Neural progenitor cell (in vitro differentiated cells): ENCODE measurements around the gene RTEL1. TPM values are rescaled to one million over a fixed set of nuclear protein-coding genes. Genes with fewer than 3 reads are reported as not detected.

Source experiments
- DNase-seq: peaks from one replicate; pipeline ENCODE4 v3.0.0-alpha.2; 2016; ENCODE audit warnings: low spot score
- H2AFZ ChIP-seq: fragments of 200-600 bp; sonication (generic); replicated peaks from 2 replicates; pipeline ENCODE4 v1.6.1; 2016; ENCODE audit warnings: antibody characterized with exemption
- H3F3A ChIP-seq: fragments of 200-600 bp; sonication (generic); 2 replicates; pipeline ENCODE4 v1.6.1; 2016; ENCODE audit warnings: antibody characterized with exemption, low read depth
- H3K27ac ChIP-seq: fragments of 200-600 bp; sonication (generic); 2 replicates; pipeline ENCODE4 v1.5.1; 2016; ENCODE audit warnings: mild to moderate bottlenecking
- H3K27me3 ChIP-seq: fragments of 200-600 bp; sonication (generic); 2 replicates; pipeline ENCODE4 v1.6.1; 2016; ENCODE audit warnings: mild to moderate bottlenecking, moderate library complexity
- H3K36me3 ChIP-seq: fragments of 200-600 bp; sonication (generic); 2 replicates; pipeline ENCODE4 v1.5.1; 2016
- H3K4me1 ChIP-seq: fragments of 200-600 bp; sonication (generic); 2 replicates; pipeline ENCODE4 v1.6.1; 2016; ENCODE audit warnings: mixed run types
- H3K4me2 ChIP-seq: fragments of 200-600 bp; sonication (generic); 2 replicates; pipeline ENCODE4 v1.6.1; 2016
- H3K4me3 ChIP-seq: fragments of 200-600 bp; sonication (generic); 2 replicates; pipeline ENCODE4 v1.5.1; 2016
- H3K79me2 ChIP-seq: fragments of 200-600 bp; sonication (generic); 2 replicates; pipeline ENCODE4 v1.6.1; 2016; ENCODE audit warnings: low read depth
- H3K9ac ChIP-seq: fragments of 200-600 bp; sonication (generic); 2 replicates; pipeline ENCODE4 v1.6.1; 2016
- H3K9me3 ChIP-seq: fragments of 200-600 bp; sonication (generic); 2 replicates; pipeline ENCODE4 v1.5.1; 2016; ENCODE audit warnings: low read depth
- H4K20me1 ChIP-seq: fragments of 200-600 bp; sonication (generic); 2 replicates; pipeline ENCODE4 v1.6.1; 2016; ENCODE audit warnings: low read depth
- H3K27ac Mint-ChIP-seq: 3 replicates; pipeline ENCODE4 v1.8.0; 2021; ENCODE audit warnings: mixed read lengths
- H3K27me3 Mint-ChIP-seq: 2 replicates; pipeline ENCODE4 v1.8.0; 2022; ENCODE audit warnings: low read depth, mild to moderate bottlenecking, inconsistent platforms, moderate library complexity, mixed read lengths; ENCODE audit not compliant: insufficient read depth
- H3K36me3 Mint-ChIP-seq: 3 replicates; pipeline ENCODE4 v1.8.0; 2021; ENCODE audit warnings: mixed read lengths
- H3K4me1 Mint-ChIP-seq: 3 replicates; pipeline ENCODE4 v1.8.0; 2021; ENCODE audit warnings: mixed read lengths
- H3K4me3 Mint-ChIP-seq: 3 replicates; pipeline ENCODE4 v1.8.0; 2021; ENCODE audit warnings: mild to moderate bottlenecking, moderate library complexity, mixed read lengths
- H3K9me3 Mint-ChIP-seq: 3 replicates; pipeline ENCODE4 v1.8.0; 2020; ENCODE audit warnings: mixed read lengths
- CTCF ChIP-seq: fragments of 200-600 bp; sonication (generic); IDR thresholded peaks from 2 replicates; pipeline ENCODE4 v1.5.1; 2017; ENCODE audit warnings: antibody characterized with exemption, mild to moderate bottlenecking
- EZH2 ChIP-seq: fragments of 200-600 bp; sonication (generic); IDR thresholded peaks from 2 replicates; pipeline ENCODE4 v1.6.1; 2017; ENCODE audit warnings: antibody characterized with exemption, mild to moderate bottlenecking, moderate library complexity
- EZH2phosphoT487 ChIP-seq: fragments of 200-600 bp; sonication (generic); IDR thresholded peaks from 2 replicates; pipeline ENCODE4 v1.6.1; 2017; ENCODE audit warnings: antibody characterized with exemption
- total RNA-seq: library from RNA; depleted of rRNA; stranded (reverse); fragments of >200 nt; gene quantifications from 2 replicates; pipeline ENCODE4 v1.2.3, GENCODE V29; 2015; ENCODE audit warnings: low replicate concordance

The RTEL1 gene
- total RNA-seq, 1 donor from 2014 or later: 6.0 TPM

GRCh38 chr20:63679799-63680305, 21.7 kb downstream of the RTEL1 start:
- Mint-ChIP-seq H3K27me3 (peaks cover 5% of the 10 kb centered on the region), H3K27ac (no peak overlapping the region), H3K9me3 (no peaks in the 10 kb centered on the region), H3K36me3 (peaks cover 7% of the 10 kb centered on the region), H3K4me1 (no peaks in the 10 kb centered on the region), H3K4me3 (no peak overlapping the region)
- Histone ChIP-seq H3K4me2 (no peak overlapping the region), H2AFZ (no peak overlapping the region), H3K4me3 (no peak overlapping the region), H3F3A (no peaks in the 10 kb centered on the region), H3K9ac (no peak overlapping the region), H3K36me3 (no peaks in the 10 kb centered on the region), H3K27me3 (no peaks in the 10 kb centered on the region), H3K79me2 (no peaks in the 10 kb centered on the region), H3K9me3 (no peaks in the 10 kb centered on the region), H3K4me1 (no peaks in the 10 kb centered on the region), H3K27ac (no peak overlapping the region), H4K20me1 (no peaks in the 10 kb centered on the region)
- no peak for DNase-seq
- TF ChIP-seq EZH2phosphoT487: no peak
- no peak for TF ChIP-seq EZH2
- no peak for TF ChIP-seq CTCF

- no peak overlapping the region for H2AFZ ChIP-seq
- H3K4me3 Mint-ChIP-seq: no peak overlapping the region
These were observed 22.3 kb downstream of the RTEL1 start for GRCh38 chr20:63680427-63680826.

GRCh38 chr20:63680857-63681608, 22.9 kb downstream of the RTEL1 start:
- Mint-ChIP-seq H3K4me3 (no peak overlapping the region), H3K4me1 (no peaks in the 10 kb centered on the region), H3K36me3 (peaks cover 5% of the 10 kb centered on the region), H3K27ac (no peak overlapping the region), H3K27me3 (peaks cover 5% of the 10 kb centered on the region), H3K9me3 (no peaks in the 10 kb centered on the region)
- H3K79me2 ChIP-seq: no peaks in the 10 kb centered on the region
- H3K27ac ChIP-seq: no peak overlapping the region
- H3K9me3 ChIP-seq: no peaks in the 10 kb centered on the region
- no peak for TF ChIP-seq CTCF
- TF ChIP-seq EZH2phosphoT487: no peak
- TF ChIP-seq EZH2: no peak
- H3F3A ChIP-seq: no peaks in the 10 kb centered on the region
- H3K4me3 ChIP-seq: no peak overlapping the region
- no peaks in the 10 kb centered on the region for H3K27me3 ChIP-seq
- no peaks in the 10 kb centered on the region for H3K36me3 ChIP-seq
- no peak overlapping the region for H3K4me2 ChIP-seq
- H2AFZ ChIP-seq: no peak overlapping the region
- H3K4me1 ChIP-seq: no peaks in the 10 kb centered on the region
- DNase-seq: no peak
- no peak overlapping the region for H3K9ac ChIP-seq
- no peaks in the 10 kb centered on the region for H4K20me1 ChIP-seq

More at GRCh38 chr20:63680427-63680826, 22.3 kb downstream of the RTEL1 start:
- no peaks in the 10 kb centered on the region for H3K4me1 ChIP-seq
- no peak overlapping the region for H3K27ac ChIP-seq
- Mint-ChIP-seq H3K27me3 (peaks cover 5% of the 10 kb centered on the region), H3K27ac (no peak overlapping the region), H3K9me3 (no peaks in the 10 kb centered on the region), H3K4me1 (no peaks in the 10 kb centered on the region), H3K36me3 (peaks cover 7% of the 10 kb centered on the region)
- H4K20me1 ChIP-seq: no peaks in the 10 kb centered on the region
- H3K9ac ChIP-seq: no peak overlapping the region
- H3K4me3 ChIP-seq: no peak overlapping the region
- no peak overlapping the region for H3K4me2 ChIP-seq
- TF ChIP-seq EZH2 (no peak), CTCF (no peak)
- H3K9me3 ChIP-seq: no peaks in the 10 kb centered on the region
- H3F3A ChIP-seq: no peaks in the 10 kb centered on the region
- DNase-seq: no peak
- no peaks in the 10 kb centered on the region for H3K79me2 ChIP-seq
- no peaks in the 10 kb centered on the region for H3K36me3 ChIP-seq
- H3K27me3 ChIP-seq: no peaks in the 10 kb centered on the region
